SW 1271 (cell line): Measurements from ENCODE around the gene FOXP2.
A peak's percentile ranks its signal among the peaks of the same experiment; 100 is the strongest.

ENCODE experiments used
- DNase-seq, 2 experiments: peaks; one replicate each; lab custom pipeline; 2025; lab: John Stamatoyannopoulos, UW

The FOXP2 gene

DNA sequence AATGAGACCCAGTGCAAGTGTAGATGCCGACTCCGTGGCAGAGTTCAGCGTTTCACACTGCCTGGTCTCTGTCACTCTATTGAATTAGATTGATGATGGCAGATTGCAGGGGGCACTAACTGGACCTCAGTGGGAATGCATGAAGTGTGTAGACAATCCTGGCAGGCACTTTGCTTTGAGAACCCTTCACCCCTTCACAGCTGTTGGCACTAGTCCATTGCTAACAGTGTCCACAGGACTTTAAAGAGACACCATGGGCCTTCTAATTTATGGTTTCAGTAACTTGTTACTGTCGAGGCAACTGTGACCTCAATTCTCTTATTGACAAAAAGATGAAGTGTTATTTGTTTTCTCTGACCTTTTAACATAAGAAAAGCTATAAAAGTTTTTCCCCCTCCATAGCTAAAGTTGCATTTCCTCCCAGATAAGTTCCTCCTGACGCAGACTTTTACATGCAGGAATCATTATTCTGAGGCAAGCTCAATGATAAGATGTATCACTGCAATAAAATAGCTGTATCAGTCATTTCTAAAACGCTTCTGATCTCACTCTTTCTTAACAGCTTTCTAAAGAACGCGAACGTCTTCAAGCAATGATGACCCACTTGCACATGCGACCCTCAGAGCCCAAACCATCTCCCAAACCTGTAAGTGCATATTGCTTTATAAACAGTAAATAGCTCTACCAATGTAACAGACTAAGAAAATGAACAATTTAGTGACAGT, 238.9 kb downstream of the FOXP2 start:
- no peak for DNase-seq

DNA sequence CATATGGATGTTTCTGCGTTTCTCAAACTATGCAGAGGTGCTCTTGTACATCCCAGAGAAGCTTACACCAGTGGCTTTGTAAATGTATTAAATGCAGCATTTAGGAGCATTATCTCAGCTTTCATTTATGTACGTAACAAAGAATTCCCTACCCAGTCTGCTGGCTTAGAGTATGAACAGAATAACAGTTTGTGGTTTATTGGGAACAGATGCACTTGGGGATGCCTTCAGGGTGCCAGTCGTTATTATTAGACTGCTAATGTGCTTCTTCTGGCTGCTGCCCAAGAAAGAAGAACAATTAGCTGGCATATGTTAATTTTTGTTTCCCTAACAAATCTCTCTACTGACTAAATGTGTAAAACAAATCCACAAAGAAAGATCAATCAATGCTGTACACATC, 241.9 kb downstream of the FOXP2 start:
- no peak for DNase-seq

DNA sequence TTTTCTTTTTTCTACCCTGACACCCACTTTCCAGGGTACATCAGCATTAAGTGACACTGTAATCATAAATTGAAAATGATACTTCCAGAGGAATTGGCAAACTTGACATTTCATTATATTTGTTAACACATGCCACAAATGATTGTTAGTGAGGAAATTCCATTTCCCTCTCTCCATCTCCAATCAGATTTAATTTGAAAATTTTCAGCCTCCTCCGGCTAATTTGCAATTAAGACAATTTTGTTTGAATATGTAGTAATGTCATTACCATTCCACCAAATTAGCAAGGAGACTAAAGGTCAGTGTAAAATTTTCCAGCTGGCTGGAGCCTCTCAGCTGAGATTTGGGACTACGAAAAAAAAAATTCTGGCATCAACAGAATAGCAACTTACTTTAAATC, 242.7 kb downstream of the FOXP2 start:
- no peak for DNase-seq

DNA sequence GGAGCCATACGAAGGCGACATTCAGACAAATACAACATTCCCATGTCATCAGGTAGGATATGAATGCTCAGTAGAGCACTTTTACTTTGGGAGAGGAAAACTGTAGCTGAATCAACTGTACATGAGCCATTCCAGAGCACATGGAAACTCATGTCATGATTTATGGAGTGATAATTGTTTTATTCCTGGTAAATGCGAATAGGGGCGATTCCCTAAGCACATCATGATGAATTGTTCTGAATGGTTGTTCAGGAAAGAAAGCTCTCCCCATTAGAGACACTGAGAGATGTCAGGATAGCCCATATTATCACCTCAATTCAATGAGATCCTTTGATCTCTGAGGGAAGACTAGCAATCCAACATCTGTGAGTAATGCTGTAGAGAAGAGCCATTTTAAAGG, 243.6 kb downstream of the FOXP2 start:
- DNase-seq = no peak

DNA sequence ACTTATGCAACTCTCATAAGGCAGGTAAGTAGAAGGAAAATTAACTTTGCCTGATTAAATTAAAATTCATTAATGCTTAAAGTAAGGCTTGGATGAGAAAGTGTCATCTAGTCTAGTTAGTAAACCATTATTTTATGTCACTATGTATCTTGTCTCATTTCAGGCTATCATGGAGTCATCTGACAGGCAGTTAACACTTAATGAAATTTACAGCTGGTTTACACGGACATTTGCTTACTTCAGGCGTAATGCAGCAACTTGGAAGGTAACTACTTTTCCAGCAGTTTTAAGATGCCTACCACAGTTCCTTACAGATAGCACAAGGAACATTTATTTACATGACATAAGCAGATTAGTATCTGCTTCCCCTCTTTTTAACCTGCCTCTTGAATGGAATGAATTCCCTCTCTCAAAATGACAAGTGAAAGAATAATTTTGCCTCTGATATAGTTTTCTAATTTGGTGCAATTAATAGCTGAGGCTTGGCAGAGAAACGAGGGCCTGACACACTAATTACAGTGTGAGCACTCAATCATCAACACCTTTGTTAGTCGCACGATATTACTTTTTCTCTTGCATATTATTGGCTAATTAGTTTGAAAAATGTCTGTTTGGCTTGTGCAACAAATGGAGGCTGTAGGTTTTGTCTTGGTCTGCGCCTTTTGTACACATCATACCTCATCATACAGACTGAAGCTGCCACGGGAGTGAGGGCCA, 245.0 kb downstream of the FOXP2 start:
- DNase-seq = no peak

DNA sequence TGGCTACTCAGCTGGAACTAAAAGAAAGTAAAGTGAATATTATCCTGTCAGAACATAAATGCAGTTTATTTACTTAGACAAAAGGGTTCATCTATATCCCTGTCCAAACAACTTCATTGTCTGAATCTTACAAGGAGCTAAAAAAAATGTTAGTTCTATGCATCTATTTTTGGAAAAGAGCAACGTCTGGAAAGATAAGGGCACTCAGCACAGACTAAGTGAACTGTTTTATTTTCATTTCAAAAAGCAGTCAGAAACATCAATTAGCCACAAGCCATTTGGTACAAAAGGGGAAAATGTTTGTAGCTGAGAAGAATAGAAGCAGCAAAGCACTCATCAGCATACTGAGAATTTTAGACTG, 245.5 kb downstream of the FOXP2 start:
- no peak for DNase-seq

DNA sequence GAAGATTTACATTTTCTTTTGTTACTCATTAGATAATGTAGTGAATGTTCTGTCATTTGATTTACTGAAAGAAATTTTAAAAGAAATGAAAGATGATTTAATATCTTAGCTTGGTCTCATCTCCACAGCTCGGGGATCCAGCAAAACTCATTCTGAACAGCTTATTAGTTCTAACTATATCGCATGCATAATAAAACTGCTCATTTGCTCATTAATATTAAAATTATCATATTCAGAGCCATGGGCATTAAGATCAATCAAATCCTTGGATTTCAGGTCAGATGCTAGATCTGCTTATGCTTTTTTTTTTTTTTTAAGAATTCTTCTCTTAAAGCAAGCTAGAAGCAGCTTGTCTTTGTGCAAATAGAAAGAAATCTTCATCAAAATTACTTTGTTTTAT, 246.1 kb downstream of the FOXP2 start:
- DNase-seq = no peak

DNA sequence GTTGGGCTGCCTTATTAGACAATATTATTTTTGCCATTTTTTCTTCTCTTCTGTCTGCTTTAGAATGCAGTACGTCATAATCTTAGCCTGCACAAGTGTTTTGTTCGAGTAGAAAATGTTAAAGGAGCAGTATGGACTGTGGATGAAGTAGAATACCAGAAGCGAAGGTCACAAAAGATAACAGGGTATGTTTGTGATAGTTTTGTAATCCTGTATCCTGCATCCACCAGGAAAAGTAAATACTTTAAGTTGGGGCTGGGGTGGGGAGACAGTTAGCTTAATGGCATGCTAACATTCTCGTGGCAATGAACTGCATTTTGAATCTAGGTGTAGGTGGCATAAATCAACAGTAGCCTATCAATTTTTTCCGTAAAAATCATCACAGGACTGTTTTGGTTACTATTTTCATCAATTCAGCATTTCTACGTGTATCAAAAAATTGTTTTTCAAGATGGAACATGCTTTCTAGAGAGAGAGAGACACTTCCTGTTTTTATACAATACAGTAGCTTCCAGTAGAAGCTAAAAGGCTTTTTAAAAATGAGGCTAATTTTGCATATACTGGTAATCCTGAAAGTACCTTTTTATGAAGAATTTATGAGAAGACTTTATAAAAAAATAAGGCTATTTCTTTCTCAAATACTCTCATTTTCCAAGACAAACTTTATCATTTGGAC, 247.5 kb downstream of the FOXP2 start:
- no peak for DNase-seq

DNA sequence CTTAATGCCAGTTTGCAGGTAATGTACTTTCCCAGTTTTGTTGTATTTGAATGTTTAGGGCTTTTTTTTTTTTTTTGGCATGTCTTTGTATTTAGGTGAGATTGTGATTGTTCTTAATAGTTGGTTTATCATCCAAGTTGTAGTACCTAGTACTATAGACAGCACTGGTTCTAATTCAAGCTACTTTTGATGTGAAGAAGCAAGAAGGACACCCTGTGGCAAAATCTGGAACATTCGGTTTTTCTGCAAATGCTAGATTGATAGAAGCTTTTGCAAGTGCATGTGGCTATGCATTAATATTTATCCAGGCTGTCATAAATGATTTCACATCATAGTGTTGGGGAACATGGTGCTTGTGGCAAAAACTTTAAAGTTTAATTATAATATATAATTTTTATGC, 248.9 kb downstream of the FOXP2 start:
- DNase-seq = peak in 1 of 2 experiments; percentile 28

DNA sequence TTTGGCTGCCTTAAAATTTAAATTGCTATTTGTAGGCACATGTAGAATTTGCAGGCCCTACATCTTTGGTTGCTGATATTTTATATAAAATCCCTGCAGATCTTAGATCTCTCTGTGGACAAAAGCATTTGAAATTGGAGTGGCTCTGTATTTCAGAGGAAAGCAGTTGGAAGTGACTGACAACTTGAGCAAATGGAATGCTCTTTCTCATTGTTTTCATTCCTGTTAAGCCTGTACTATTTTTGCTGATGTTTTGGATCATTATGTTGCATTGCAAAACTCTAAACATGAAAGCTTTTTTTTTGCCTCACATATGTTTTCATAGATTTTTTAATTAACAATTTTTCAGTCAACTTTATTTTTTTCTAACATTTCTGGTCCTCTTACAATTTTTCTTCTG, 256.1 kb downstream of the FOXP2 start:
- no peak for DNase-seq

DNA sequence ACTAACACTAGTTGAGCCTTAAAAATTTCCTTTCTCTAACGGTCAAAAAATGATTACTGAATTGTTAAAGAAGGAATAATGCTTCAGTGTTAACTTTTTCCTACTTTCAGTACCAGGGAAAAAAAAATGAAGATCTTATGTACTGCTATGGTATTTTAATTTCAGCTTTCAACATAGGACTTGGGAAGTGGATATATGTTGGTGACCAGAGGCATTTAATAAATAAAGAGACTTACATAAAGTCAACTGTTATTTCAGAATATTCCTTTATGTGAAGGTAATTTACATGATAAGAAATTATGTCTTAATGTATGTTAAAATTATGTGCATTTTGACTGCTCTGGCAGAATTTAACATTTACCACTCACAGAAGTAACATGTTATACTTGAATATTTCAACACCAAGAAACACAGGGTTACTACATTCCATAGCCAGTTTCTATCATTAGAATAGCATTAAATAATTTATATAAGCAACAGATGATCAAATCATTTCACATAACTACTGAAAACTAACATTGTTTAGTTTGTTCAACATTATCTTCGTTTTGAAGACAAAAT, 257.0 kb downstream of the FOXP2 start:
- DNase-seq = no peak

DNA sequence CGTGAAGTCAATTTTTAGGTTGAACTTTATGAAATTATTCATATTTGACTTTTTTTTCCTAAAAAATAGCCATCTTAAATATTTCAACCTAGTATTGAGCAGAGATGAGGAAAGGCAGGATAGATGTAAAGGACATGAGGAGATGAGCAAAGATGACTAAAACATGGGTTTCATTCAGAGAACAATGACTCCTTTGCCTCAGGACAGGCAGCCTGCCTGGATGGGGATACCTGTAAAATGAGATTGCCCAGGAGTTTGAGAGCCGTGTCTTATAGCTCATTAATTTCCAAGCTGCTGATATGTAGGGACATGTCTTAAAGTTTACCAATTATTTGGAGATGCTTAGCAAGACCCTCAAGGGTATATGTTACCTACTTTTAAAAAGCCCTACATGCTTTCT, 263.5 kb downstream of the FOXP2 start:
- DNase-seq = no peak

DNA sequence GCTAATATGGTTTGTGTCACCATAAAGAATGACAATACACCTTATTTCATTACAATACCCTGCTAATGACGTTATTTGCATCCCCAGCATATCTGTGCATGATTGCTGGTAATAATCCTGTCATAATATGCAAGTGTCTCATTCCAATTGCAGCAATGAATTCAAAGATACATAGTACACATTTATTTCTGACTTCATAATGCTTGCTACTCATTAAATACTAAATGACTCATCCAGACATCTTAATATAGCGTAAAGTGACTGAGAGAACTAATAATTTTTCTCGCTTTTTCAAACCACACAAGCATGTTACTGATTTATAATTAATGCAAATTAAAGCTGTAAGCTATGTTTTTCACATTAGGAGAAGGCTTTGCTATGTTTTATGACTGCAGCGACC, 272.6 kb downstream of the FOXP2 start:
- DNase-seq = no peak

DNA sequence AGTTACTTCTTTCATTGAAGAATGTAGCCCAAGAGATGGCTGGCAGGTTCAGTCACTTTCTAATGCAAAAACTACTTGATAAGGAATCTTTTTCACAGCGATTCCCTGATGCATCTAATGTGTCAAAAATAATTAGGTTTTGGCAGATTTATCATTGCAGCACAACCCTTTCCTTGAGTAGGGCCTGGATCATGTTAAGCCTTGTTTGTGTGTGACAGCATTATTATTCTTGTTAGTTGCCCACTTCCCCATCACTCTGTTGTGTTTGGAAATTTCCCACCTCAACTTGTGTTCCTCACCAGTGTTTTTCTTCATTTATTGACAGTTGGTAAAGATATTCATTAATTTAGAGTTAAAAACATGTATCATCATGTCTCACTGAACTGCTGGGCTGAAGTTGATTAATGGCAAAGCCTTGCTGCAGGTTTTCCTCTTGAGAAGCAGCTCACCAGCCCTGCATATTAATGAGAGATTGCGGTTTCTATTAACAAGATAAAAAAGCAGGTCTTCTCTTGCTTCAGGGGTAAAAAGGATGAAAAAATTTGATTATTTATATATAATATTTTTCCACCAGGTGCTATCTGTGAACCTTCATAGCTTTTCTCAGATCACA, 273.9 kb downstream of the FOXP2 start:
- DNase-seq = no peak

DNA sequence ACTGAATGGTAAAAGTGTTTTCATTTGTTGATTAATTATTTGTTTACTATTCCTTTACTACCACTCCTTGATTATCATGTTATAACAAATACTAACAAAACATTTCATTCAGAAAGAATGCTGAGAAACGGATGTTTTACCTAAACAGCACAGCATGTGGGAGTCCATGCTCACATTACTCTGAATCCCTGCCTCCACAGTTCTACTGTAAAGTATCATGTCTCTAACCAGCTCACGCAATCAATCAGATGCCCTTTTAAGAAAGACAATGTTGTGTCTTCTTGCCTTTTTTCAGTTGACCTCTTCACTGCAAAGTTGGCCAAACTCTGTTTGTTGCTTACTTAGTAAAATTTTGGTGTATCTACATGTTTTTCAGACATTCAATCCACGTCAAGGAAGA, 274.8 kb downstream of the FOXP2 start:
- no peak for DNase-seq

DNA sequence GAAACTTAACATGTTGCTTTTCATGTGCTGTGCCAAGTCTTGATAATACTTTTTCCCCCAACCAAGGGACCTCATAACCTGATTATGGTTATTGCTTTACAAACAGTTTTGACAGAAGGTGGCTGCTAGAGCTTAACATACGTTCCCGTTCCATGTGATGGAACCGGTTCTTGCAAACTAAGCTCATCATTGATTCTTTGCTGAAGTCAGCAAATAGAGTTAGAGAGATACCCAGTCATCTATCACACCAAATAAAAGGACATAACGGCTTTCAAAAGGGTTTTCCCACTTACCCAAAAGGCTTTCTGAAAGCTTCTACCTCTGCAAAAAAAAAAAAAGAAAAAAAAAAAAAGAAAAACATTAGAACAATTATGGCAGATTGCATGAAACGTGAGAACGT, 277.0 kb downstream of the FOXP2 start:
- no peak for DNase-seq

DNA sequence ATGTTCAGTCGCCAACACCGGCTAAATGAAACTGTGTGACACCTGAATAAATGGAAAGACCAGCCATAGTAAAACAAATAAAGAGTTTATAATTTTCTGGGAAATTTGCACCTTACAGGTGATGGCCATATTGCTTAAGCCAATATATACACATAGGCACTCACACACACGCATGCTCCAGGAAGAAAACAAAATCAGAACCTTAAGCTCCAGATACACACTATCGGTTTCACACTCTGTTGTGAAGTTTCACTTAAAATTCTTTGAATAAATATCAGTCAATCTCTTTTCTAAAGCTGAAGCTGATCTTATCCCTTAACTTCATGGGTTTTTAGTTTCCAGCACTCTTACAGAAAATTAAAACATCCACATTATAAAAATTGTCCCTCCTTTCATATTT, 280.6 kb downstream of the FOXP2 start:
- DNase-seq = no peak

DNA sequence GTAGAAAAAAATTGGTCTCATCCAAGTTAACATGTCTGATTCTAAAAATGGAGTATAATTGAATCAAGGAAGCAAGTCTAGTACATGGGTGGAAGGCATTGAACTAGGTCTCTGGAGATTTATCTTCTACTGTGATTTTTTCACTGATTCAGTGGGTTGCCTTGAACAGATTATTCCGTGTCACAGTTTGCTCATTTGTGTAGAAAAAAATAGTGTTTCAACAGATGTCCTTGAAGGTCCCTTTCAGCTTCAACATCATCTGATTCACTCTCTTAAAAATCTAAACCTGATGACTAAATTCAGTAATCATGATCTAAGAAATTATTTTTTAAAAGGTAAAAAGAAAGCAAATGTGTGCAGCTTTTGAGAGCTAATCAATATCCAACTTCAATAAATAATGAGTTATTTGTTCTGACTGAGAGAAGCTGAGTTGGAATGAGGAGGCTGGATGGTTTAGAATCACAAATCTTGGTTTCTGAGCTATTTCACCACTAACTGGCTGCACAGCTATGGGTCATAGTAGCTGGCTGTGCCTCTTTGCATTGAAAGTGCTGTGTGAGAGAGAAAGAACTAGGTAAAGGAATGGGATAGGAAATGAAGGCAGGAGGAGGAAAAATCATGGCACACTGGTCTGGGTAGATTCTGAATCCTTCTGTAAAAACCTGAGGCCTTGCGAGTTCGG, 285.8 kb downstream of the FOXP2 start:
- no peak for DNase-seq

DNA sequence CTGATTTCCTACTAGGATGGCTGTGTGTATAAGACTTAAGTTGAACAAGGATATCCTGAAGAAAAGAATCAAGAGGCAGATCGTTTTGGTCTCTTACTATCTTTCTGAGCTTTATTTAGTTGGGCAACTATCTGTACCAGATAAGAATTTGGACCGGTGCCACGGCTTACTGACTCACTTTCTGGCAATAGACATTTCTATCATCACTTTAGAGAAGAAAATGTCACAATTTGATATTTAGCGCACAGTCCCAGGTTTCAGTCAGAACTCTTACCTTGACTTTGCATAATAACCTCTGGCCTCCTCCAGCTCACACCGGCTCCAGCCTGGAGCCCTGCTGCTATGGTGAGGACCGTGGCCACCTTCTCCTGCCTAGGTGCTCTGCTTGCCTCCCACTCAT, 289.1 kb downstream of the FOXP2 start:
- no peak for DNase-seq

DNA sequence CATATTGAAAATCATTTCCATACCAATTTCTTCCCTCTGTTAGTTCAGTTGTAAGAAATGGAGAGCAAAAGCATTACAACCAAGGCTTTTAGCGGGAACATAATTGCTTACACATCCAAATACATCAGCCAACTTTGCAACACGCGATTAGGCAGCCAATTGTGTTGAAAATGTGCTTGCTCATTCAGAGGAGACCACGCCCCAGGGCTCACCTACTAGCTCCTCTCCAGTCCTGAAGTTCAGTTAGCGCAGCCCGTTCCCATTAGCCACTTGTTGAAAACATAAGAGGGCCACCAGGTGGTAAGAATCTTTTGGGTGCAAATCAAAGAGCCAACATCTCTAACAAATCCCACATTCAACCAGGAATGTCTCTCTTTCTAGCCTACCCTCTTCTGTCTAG, 294.0 kb downstream of the FOXP2 start:
- no peak for DNase-seq

DNA sequence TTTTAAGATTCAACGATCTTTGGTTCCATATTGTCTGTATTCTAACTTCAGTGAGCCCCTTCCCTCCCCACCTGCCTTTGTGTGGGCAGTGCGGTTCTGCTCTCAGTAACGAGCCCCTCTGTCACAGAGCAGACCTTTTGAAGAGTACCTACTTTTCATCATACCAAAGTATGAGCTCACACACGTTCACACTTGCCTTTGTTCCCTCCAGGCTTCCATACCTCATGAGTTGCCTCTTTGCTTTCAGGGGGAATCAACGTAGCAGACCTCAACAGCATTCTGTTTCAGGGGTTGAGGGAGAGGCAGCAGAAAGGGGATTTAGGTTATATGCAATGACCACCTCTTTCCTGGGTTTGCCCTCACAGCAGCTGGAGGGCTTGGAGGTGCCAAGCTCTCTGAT, 295.9 kb downstream of the FOXP2 start:
- DNase-seq = no peak

DNA sequence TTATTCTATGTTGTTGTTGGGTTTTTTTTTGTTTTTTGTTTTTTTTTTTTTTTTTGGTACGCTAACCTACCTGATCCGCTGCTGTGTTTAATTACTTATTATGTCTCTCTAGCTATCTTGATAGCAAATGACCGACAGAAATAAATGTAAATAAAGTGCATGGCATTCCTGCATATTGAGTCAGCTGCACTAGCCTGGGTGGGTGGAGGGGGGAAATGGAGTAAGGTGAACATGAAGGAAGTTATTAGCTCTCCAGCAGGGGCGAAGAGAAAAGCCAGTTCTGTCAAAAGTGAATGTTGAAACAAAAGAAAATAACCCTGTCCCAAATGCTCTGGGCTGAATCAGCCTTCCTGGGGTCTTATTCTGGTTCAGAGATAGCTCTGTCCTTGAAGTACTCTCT, 296.6 kb downstream of the FOXP2 start:
- no peak for DNase-seq
